ENCODE results near the gene FBXO44. TPM values are rescaled to one million over a fixed set of nuclear protein-coding genes. Genes with fewer than 3 reads are reported as not detected.

The FBXO44 gene
- total RNA-seq, 6 donors from 2014 or later, result 14.7 to 114 (median 18.0) TPM

GRCh38 chr1:11681071-11681771 lies 26.5 kb downstream of the FBXO44 start, which contains the start of gene MAD2L2:
TSS of gene MAD2L2 (minus strand) at chr1:11681148. CDS start at chr1:11680601, 547 bp downstream.
- Histone ChIP-seq H3K9me3 (no peaks in the 10 kb centered on the region), H3K27me3 (no peaks in the 10 kb centered on the region), H3K36me3 (peaks cover 0 to 13% (median 7%) of the 10 kb centered on the region in 4 donors), H3K4me1 (peaks cover 12 to 28% (median 15%) of the 10 kb centered on the region in 4 donors), H3K4me3 (peak within 1 kb of the TSS; percentile 33 to 88 (median 76)), H3K27ac (peak within 1 kb of the TSS; percentile 83 to 93 (median 84))
- WGBS, 2 donors, result 1% methylated on average over 40 of the region's 71 CpGs; no CpG with 5 or more reads in 1 of the 2 donors
- TF ChIP-seq CTCF (IDR thresholded peaks at IDR 0.05), result peak in 1 of 6 experiments; percentile 13
- peak in 1 of 4 donors; percentile 72 for TF ChIP-seq POLR2A (IDR thresholded peaks at IDR 0.05)
- peak; percentile 86 to 91 for TF ChIP-seq POLR2AphosphoS5 (IDR thresholded peaks at IDR 0.05)
- no peak for TF ChIP-seq EP300 (IDR thresholded peaks at IDR 0.05)
- peak; percentile 90 to 99 for DNase-seq
- peak; percentile 96 to 99 for ATAC-seq (ENCODE audit: low FRiP score in 2 of 2)

- no peak for DNase-seq
- no peak for ATAC-seq (ENCODE audit: low FRiP score in 2 of 2)
Observed at GRCh38 chr1:11682287-11682771, 27.7 kb downstream of the FBXO44 start.

GRCh38 chr1:11682799-11683198 lies 28.1 kb downstream of the FBXO44 start:
- Histone ChIP-seq H3K4me3 (no peak overlapping the region), H3K4me1 (peaks cover 12 to 28% (median 15%) of the 10 kb centered on the region in 4 donors), H3K27me3 (no peaks in the 10 kb centered on the region), H3K27ac (no peak overlapping the region), H3K36me3 (no peaks in the 10 kb centered on the region), H3K9me3 (no peaks in the 10 kb centered on the region)
- 60 to 67% methylated on average over 1 of the region's 1 CpG for WGBS, 2 donors
- no peak for DNase-seq
- no peak for ATAC-seq (ENCODE audit: low FRiP score in 2 of 2)
- TF ChIP-seq POLR2A (IDR thresholded peaks at IDR 0.05), result no peak

More at GRCh38 chr1:11682287-11682771, 27.7 kb downstream of the FBXO44 start:
- 60 to 62% methylated on average over 6 to 7 of the region's 7 CpGs for WGBS, 2 donors
- Histone ChIP-seq H3K36me3 (peaks cover 0 to 2% (median 1%) of the 10 kb centered on the region in 4 donors), H3K27ac (no peak overlapping the region), H3K9me3 (no peaks in the 10 kb centered on the region), H3K4me3 (no peak overlapping the region), H3K4me1 (peaks cover 12 to 28% (median 15%) of the 10 kb centered on the region in 4 donors), H3K27me3 (no peaks in the 10 kb centered on the region)
- TF ChIP-seq CTCF (IDR thresholded peaks at IDR 0.05), result no peak
- no peak for TF ChIP-seq POLR2A (IDR thresholded peaks at IDR 0.05)

- 73 to 75% methylated on average over 7 of the region's 7 CpGs for WGBS, 2 donors
- H3K9me3 ChIP-seq, result no peaks in the 10 kb centered on the region
- TF ChIP-seq POLR2A (IDR thresholded peaks at IDR 0.05) (no peak), CTCF (IDR thresholded peaks at IDR 0.05) (no peak), POLR2AphosphoS5 (IDR thresholded peaks at IDR 0.05) (no peak), EP300 (IDR thresholded peaks at IDR 0.05) (no peak)
- H3K36me3 ChIP-seq, result no peaks in the 10 kb centered on the region
- H3K4me3 ChIP-seq, result no peak overlapping the region
- peaks cover 0 to 6% (median 0%) of the 10 kb centered on the region in 4 donors for H3K27me3 ChIP-seq
- peaks cover 12 to 24% (median 15%) of the 10 kb centered on the region in 4 donors for H3K4me1 ChIP-seq
- H3K27ac ChIP-seq, result no peak overlapping the region
- no peak for DNase-seq
- no peak for ATAC-seq (ENCODE audit: low FRiP score in 2 of 2)
Observed at GRCh38 chr1:11684070-11684469, 29.4 kb downstream of the FBXO44 start.

DNA sequence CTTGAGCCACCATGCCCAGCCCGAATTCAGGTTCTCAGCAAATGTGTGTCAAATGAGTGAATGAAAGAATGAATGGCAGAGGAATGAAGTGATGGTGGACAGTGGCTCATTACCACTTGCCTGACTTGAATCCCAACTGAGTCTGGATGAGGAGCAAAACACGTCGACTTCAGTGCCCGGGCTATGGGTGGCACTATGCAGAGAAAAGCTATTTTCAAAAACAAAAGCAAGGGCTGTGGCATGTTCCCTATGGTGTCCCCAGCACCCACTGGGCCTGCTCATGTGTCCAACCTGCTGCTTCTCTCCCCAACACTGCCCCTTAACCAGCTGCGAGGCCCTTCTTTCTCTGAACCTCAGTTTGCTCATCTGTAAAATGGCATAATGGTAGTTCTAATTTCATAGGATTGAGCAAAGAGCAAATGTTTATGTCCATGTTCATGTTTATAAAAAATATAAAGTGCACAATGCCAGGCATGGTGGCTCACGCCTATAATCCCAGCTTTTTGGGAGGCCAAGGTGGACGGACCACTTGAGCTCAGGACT lies 30.6 kb downstream of the FBXO44 start:
- 92 to 93% methylated on average over 7 of the region's 7 CpGs for WGBS, 2 donors
- Histone ChIP-seq H3K27me3 (peaks cover 0 to 17% (median 1%) of the 10 kb centered on the region in 4 donors), H3K36me3 (no peaks in the 10 kb centered on the region), H3K4me1 (peaks cover 6 to 13% (median 8%) of the 10 kb centered on the region in 4 donors), H3K9me3 (no peaks in the 10 kb centered on the region), H3K4me3 (no peak overlapping the region), H3K27ac (no peak overlapping the region)
- no peak for DNase-seq
- TF ChIP-seq EP300 (IDR thresholded peaks at IDR 0.05) (no peak), POLR2AphosphoS5 (IDR thresholded peaks at IDR 0.05) (no peak), CTCF (IDR thresholded peaks at IDR 0.05) (no peak), POLR2A (IDR thresholded peaks at IDR 0.05) (no peak)
- no peak for ATAC-seq (ENCODE audit: low FRiP score in 2 of 2)

Data from upper lobe of left lung (tissue), 6 donors.